HEK293 (cell line): ENCODE data around the gene SEMA3A.

Source experiments
- CTCF ChIA-PET: fragments of 350-600 bp; formaldehyde crosslinking; extraction: SDS; loops from one replicate; lab custom pipeline; 2021; ENCODE audit warnings: antibody characterized with exemption; lab: Yijun Ruan, JAX
- POLR2A ChIA-PET: fragments of 300-600 bp; formaldehyde crosslinking; extraction: SDS; loops from one replicate; lab custom pipeline; 2020; ENCODE audit warnings: antibody characterized with exemption, inconsistent platforms; lab: Yijun Ruan, JAX
- H3K27ac ChIP-seq: fragments of 200-500 bp; sonication (Bioruptor generic); 2 replicates; pipeline ENCODE4 v1.5.1; 2014; ENCODE audit warnings: low read depth, low read length, control low read depth, inconsistent platforms; ENCODE audit errors: extremely low read depth
- H3K36me3 ChIP-seq, 2 experiments: fragments of 200-500 bp in 1 of 2; sonication (Bioruptor generic) in 1 of 2; 1 replicate in 1 of 2; 2 replicates in 1 of 2; pipeline ENCODE4 v1.5.1; 2014 to 2017; ENCODE audit warnings: inconsistent platforms in 2 of 2, low read length in 2 of 2; ENCODE audit not compliant: control insufficient read depth in 2 of 2, insufficient read depth in 1 of 2
- H3K4me1 ChIP-seq: fragments of 200-500 bp; sonication (Bioruptor generic); 2 replicates; pipeline ENCODE4 v1.5.1; 2014; ENCODE audit warnings: mild to moderate bottlenecking, low read length, inconsistent platforms; ENCODE audit not compliant: control insufficient read depth, insufficient read depth
- H3K4me3 ChIP-seq: 2 replicates; pipeline ENCODE4 v1.5.1; 2011; ENCODE audit warnings: low read depth, mild to moderate bottlenecking, control low read depth, low read length, moderate library complexity
- H3K9me3 ChIP-seq: fragments of 200-500 bp; sonication (Bioruptor generic); 2 replicates; pipeline ENCODE4 v1.5.1; 2014; ENCODE audit warnings: low read depth, low read length, inconsistent platforms; ENCODE audit not compliant: control insufficient read depth, insufficient read depth
- FEZF1 ChIP-seq: fragments of 450-650 bp; formaldehyde crosslinking; IDR thresholded peaks from 2 replicates; pipeline ENCODE4 v1.5.1; 2016; ENCODE audit warnings: missing biosample characterization, missing genetic modification characterization
- GFI1B ChIP-seq: fragments of 450-650 bp; formaldehyde crosslinking; IDR thresholded peaks from 2 replicates; pipeline ENCODE4 v1.5.1; 2016; ENCODE audit warnings: missing biosample characterization, missing genetic modification characterization
- HOXD13 ChIP-seq: sonication (generic); formaldehyde crosslinking; IDR thresholded peaks from 2 replicates; pipeline ENCODE4 v1.8.0; 2022; ENCODE audit warnings: missing genetic modification reagents, borderline replicate concordance
- KLF7 ChIP-seq: fragments of 450-650 bp; formaldehyde crosslinking; IDR thresholded peaks from 2 replicates; pipeline ENCODE4 v1.5.1; 2016; ENCODE audit warnings: missing biosample characterization, missing genetic modification characterization, borderline replicate concordance
- OSR2 ChIP-seq: fragments of 450-650 bp; formaldehyde crosslinking; IDR thresholded peaks from 2 replicates; pipeline ENCODE4 v1.5.1; 2016; ENCODE audit warnings: missing biosample characterization, missing genetic modification characterization
- OVOL3 ChIP-seq: fragments of 450-650 bp; formaldehyde crosslinking; IDR thresholded peaks from 2 replicates; pipeline ENCODE4 v1.5.1; 2016; ENCODE audit warnings: missing biosample characterization, missing genetic modification characterization
- PRDM1 ChIP-seq: fragments of 450-650 bp; formaldehyde crosslinking; IDR thresholded peaks from 2 replicates; pipeline ENCODE4; 2016; ENCODE audit warnings: missing biosample characterization, missing genetic modification characterization
- RBAK ChIP-seq: fragments of 450-650 bp; formaldehyde crosslinking; IDR thresholded peaks from 2 replicates; pipeline ENCODE4 v1.5.1; 2016; ENCODE audit warnings: missing biosample characterization, missing genetic modification characterization
- ZFHX2 ChIP-seq: fragments of 450-650 bp; formaldehyde crosslinking; conservative IDR thresholded peaks from 2 replicates; pipeline ENCODE4 v1.5.1; 2016; ENCODE audit warnings: missing biosample characterization, missing genetic modification characterization
- ZNF146 ChIP-seq: fragments of 450-650 bp; formaldehyde crosslinking; IDR thresholded peaks from 2 replicates; pipeline ENCODE4 v1.5.1; 2016; ENCODE audit warnings: missing biosample characterization, missing genetic modification characterization
- ZNF174 ChIP-seq: fragments of 450-650 bp; formaldehyde crosslinking; IDR thresholded peaks from 2 replicates; pipeline ENCODE4 v1.5.0; 2017; ENCODE audit warnings: missing biosample characterization, mild to moderate bottlenecking, missing genetic modification characterization
- ZNF366 ChIP-seq: fragments of 450-650 bp; formaldehyde crosslinking; conservative IDR thresholded peaks from 2 replicates; pipeline ENCODE4 v1.5.1; 2016; ENCODE audit warnings: missing biosample characterization, missing genetic modification characterization
- ZNF501 ChIP-seq: fragments of 450-650 bp; formaldehyde crosslinking; IDR thresholded peaks from 2 replicates; pipeline ENCODE4 v1.5.1; 2016; ENCODE audit warnings: missing biosample characterization, missing genetic modification characterization
- ZNF529 ChIP-seq: fragments of 450-650 bp; formaldehyde crosslinking; IDR thresholded peaks from 2 replicates; pipeline ENCODE4 v1.5.1; 2017; ENCODE audit warnings: missing genetic modification characterization, missing biosample characterization; ENCODE audit not compliant: insufficient replicate concordance
- ZNF544 ChIP-seq: fragments of 450-650 bp; formaldehyde crosslinking; IDR thresholded peaks from 2 replicates; pipeline ENCODE4 v1.5.0; 2017; ENCODE audit warnings: missing biosample characterization, missing genetic modification characterization
- ZNF596 ChIP-seq: fragments of 450-650 bp; IDR thresholded peaks from 2 replicates; pipeline ENCODE4 v1.5.0; 2018; ENCODE audit warnings: missing biosample characterization, mild to moderate bottlenecking, missing genetic modification characterization, moderate library complexity
- ZNF629 ChIP-seq: fragments of 450-650 bp; formaldehyde crosslinking; IDR thresholded peaks from 2 replicates; pipeline ENCODE4 v1.5.1; 2017; ENCODE audit warnings: missing biosample characterization, missing genetic modification characterization
- ZNF791 ChIP-seq: fragments of 450-650 bp; formaldehyde crosslinking; IDR thresholded peaks from 2 replicates; pipeline ENCODE4 v1.5.1; 2016; ENCODE audit warnings: missing biosample characterization, missing genetic modification characterization
- ZNF830 ChIP-seq: fragments of 450-650 bp; IDR thresholded peaks from 2 replicates; pipeline ENCODE4 v1.5.0; 2018; ENCODE audit warnings: missing biosample characterization, missing genetic modification characterization, low read depth, mild to moderate bottlenecking, moderate library complexity
- ZNF843 ChIP-seq: fragments of 450-650 bp; formaldehyde crosslinking; IDR thresholded peaks from 2 replicates; pipeline ENCODE4 v1.5.1; 2016; ENCODE audit warnings: missing biosample characterization, missing genetic modification characterization
- ZXDB ChIP-seq: fragments of 450-650 bp; formaldehyde crosslinking; IDR thresholded peaks from 2 replicates; pipeline ENCODE4 v1.5.1; 2016; ENCODE audit warnings: missing biosample characterization, missing genetic modification characterization
- TF ChIP-seq, protein P1 (sequence below): fragments of 450-650 bp; formaldehyde crosslinking; IDR thresholded peaks from 2 replicates; pipeline ENCODE4 v1.5.1; 2017; ENCODE audit warnings: missing biosample characterization, missing genetic modification characterization
- TF ChIP-seq, protein P2 (sequence below): fragments of 450-650 bp; IDR thresholded peaks from 2 replicates; pipeline ENCODE4 v1.5.1; 2018; ENCODE audit warnings: missing biosample characterization, mild to moderate bottlenecking, missing genetic modification characterization
- TF ChIP-seq, protein P3 (sequence below): fragments of 450-650 bp; formaldehyde crosslinking; IDR thresholded peaks from 2 replicates; pipeline ENCODE4 v1.5.1; 2017; ENCODE audit warnings: missing biosample characterization, missing genetic modification characterization
- TF ChIP-seq, protein P4 (sequence below): fragments of 450-650 bp; formaldehyde crosslinking; IDR thresholded peaks from 2 replicates; pipeline ENCODE4 v1.5.1; 2016; ENCODE audit warnings: missing biosample characterization, missing genetic modification characterization
- TF ChIP-seq, protein P5 (sequence below): fragments of 450-650 bp; formaldehyde crosslinking; IDR thresholded peaks from 2 replicates; pipeline ENCODE4 v1.5.1; 2016; ENCODE audit warnings: missing biosample characterization, missing genetic modification characterization

The SEMA3A gene

DNA sequence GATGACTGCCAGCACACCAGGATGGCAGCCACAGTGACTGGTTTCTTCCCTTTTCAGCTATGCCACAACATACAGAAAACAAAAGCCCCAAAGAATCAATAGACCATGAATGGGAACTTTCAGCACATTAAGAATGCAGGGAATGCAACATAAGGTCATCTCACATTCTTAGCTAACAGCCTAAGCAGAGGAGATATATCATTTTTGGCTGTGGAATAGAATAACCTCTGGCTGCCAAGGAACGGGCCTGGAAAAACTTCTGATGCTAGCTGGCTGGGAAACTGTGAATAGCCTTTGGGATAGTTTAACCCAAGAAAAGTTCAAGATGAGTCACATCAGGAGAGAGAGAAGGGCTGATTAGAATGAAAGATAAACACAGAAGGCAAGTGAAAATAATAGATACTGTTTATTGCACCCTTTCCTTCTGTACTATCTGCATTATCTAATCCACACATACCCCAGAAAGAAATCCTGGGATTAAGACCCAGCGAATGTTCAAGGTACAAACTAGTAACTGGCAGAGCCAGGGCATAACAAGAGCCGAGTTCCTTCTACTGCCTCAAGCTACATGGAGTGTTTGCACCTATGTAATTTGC is 169.2 kb downstream of the SEMA3A start:
- no peak overlapping the region for H3K27ac ChIP-seq
- no peak overlapping the region for H3K4me3 ChIP-seq
- H3K4me1 ChIP-seq = peaks cover 27% of the 10 kb centered on the region
- no peaks in the 10 kb centered on the region for H3K36me3 ChIP-seq
- CTCF ChIA-PET = no interaction called here
- TF ChIP-seq PRDM1 (0 out of 2 replicates have a peak, but pooled peaks have one; percentile 20), RBAK (no peak)
- TF ChIP-seq, protein P1, sequence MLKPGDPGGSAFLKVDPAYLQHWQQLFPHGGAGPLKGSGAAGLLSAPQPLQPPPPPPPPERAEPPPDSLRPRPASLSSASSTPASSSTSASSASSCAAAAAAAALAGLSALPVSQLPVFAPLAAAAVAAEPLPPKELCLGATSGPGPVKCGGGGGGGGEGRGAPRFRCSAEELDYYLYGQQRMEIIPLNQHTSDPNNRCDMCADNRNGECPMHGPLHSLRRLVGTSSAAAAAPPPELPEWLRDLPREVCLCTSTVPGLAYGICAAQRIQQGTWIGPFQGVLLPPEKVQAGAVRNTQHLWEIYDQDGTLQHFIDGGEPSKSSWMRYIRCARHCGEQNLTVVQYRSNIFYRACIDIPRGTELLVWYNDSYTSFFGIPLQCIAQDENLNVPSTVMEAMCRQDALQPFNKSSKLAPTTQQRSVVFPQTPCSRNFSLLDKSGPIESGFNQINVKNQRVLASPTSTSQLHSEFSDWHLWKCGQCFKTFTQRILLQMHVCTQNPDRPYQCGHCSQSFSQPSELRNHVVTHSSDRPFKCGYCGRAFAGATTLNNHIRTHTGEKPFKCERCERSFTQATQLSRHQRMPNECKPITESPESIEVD = 0 out of 2 replicates have a peak, but pooled peaks have one; percentile 17
- TF ChIP-seq, all 188 proteins: peak for 2
- POLR2A ChIA-PET = no interaction called here
- no peaks in the 10 kb centered on the region for H3K9me3 ChIP-seq

DNA sequence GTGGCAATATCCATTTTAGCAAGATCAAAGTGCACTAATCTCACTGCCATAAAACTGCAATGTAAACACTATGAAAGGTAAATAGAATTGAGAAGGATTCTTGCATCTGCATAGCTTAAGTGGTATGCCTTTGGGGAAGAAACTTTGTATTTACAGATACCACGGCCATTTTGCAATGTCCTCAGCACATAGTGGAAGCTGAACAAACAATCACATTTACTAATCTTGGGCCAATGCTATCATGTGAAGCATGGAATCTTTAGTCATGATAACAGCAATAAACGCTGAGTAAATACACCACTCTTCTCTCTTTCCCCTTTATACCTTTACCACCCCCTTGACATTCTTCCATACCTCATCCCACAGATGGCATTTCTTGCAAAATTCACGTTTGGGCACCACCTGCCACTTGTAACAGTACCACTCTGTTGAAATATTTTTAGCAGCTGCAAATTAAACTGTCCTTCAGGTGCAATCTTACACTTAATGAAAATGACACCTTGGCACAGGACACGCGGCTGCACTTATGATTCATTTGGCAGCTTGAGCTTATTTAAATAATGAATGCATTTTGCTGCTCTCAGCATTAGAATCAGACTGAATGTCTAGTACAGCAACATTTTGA is 171.8 kb downstream of the SEMA3A start:
- H3K9me3 ChIP-seq = no peaks in the 10 kb centered on the region
- ChIA-PET POLR2A (no interaction called here), CTCF (interaction anchor here (0.7 kb wide), 1 partner anchor 35 kb away, joined by 4 read pairs; no protein-coding TSS in a partner anchor)
- no peaks in the 10 kb centered on the region for H3K36me3 ChIP-seq
- 0 out of 2 replicates have a peak overlapping the region, but pooled peaks have one; percentile 41 for H3K27ac ChIP-seq
- peaks cover 27% of the 10 kb centered on the region for H3K4me1 ChIP-seq
- no peak overlapping the region for H3K4me3 ChIP-seq
- peak; percentile 79 for TF ChIP-seq OSR2 (tag by site-specific recombination)
- peak; percentile 55; the same call in 1 of the 2 replicates for TF ChIP-seq OVOL3 (tag by site-specific recombination)
- peak; percentile 84 for TF ChIP-seq FEZF1 (tag by site-specific recombination)
- no peak for TF ChIP-seq ZNF791 (tag by site-specific recombination)
- peak; percentile 85 for TF ChIP-seq ZNF843 (tag by site-specific recombination)
- TF ChIP-seq ZNF146 (tag by site-specific recombination) = no peak
- peak; percentile 57; the same call in 1 of the 2 replicates for TF ChIP-seq ZXDB (tag by site-specific recombination)
- TF ChIP-seq, protein P2, sequence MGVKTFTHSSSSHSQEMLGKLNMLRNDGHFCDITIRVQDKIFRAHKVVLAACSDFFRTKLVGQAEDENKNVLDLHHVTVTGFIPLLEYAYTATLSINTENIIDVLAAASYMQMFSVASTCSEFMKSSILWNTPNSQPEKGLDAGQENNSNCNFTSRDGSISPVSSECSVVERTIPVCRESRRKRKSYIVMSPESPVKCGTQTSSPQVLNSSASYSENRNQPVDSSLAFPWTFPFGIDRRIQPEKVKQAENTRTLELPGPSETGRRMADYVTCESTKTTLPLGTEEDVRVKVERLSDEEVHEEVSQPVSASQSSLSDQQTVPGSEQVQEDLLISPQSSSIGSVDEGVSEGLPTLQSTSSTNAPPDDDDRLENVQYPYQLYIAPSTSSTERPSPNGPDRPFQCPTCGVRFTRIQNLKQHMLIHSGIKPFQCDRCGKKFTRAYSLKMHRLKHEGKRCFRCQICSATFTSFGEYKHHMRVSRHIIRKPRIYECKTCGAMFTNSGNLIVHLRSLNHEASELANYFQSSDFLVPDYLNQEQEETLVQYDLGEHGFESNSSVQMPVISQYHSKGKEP (tag by site-specific recombination) = peak; percentile 70
- TF ChIP-seq ZNF501 (tag by site-specific recombination) = no peak
- no peak for TF ChIP-seq ZNF529
- TF ChIP-seq KLF7 (tag by site-specific recombination) = no peak
- no peak for TF ChIP-seq ZNF830 (tag by site-specific recombination)
- TF ChIP-seq, protein P3, sequence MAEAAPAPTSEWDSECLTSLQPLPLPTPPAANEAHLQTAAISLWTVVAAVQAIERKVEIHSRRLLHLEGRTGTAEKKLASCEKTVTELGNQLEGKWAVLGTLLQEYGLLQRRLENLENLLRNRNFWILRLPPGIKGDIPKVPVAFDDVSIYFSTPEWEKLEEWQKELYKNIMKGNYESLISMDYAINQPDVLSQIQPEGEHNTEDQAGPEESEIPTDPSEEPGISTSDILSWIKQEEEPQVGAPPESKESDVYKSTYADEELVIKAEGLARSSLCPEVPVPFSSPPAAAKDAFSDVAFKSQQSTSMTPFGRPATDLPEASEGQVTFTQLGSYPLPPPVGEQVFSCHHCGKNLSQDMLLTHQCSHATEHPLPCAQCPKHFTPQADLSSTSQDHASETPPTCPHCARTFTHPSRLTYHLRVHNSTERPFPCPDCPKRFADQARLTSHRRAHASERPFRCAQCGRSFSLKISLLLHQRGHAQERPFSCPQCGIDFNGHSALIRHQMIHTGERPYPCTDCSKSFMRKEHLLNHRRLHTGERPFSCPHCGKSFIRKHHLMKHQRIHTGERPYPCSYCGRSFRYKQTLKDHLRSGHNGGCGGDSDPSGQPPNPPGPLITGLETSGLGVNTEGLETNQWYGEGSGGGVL (tag by site-specific recombination) = no peak
- TF ChIP-seq, protein P4, sequence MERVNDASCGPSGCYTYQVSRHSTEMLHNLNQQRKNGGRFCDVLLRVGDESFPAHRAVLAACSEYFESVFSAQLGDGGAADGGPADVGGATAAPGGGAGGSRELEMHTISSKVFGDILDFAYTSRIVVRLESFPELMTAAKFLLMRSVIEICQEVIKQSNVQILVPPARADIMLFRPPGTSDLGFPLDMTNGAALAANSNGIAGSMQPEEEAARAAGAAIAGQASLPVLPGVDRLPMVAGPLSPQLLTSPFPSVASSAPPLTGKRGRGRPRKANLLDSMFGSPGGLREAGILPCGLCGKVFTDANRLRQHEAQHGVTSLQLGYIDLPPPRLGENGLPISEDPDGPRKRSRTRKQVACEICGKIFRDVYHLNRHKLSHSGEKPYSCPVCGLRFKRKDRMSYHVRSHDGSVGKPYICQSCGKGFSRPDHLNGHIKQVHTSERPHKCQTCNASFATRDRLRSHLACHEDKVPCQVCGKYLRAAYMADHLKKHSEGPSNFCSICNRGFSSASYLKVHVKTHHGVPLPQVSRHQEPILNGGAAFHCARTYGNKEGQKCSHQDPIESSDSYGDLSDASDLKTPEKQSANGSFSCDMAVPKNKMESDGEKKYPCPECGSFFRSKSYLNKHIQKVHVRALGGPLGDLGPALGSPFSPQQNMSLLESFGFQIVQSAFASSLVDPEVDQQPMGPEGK (tag by site-specific recombination) = no peak
- TF ChIP-seq RBAK = no peak
- peak; percentile 33; the same call in 1 of the 2 replicates for TF ChIP-seq GFI1B (tag by site-specific recombination)
- no peak for TF ChIP-seq ZNF596 (tag by site-specific recombination)
- no peak for TF ChIP-seq ZFHX2 (tag by site-specific recombination)
- TF ChIP-seq HOXD13 = peak; percentile 78
- no peak for TF ChIP-seq ZNF544
- peak; percentile 48; the same call in 1 of the 2 replicates for TF ChIP-seq ZNF366 (tag by site-specific recombination)
- no peak for TF ChIP-seq ZNF174 (tag by site-specific recombination)
- no peak for TF ChIP-seq ZNF629 (tag by site-specific recombination)
- TF ChIP-seq, protein P5, sequence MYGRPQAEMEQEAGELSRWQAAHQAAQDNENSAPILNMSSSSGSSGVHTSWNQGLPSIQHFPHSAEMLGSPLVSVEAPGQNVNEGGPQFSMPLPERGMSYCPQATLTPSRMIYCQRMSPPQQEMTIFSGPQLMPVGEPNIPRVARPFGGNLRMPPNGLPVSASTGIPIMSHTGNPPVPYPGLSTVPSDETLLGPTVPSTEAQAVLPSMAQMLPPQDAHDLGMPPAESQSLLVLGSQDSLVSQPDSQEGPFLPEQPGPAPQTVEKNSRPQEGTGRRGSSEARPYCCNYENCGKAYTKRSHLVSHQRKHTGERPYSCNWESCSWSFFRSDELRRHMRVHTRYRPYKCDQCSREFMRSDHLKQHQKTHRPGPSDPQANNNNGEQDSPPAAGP (tag by site-specific recombination) = no peak
